ENCODE results near the gene CDH22.

CDH22 gene

GRCh38 chr20:46168438-46168837, 139.9 kb downstream of the CDH22 start:
- Histone ChIP-seq H3K36me3 (ENCODE audit: control insufficient read depth in 2 of 2, insufficient read depth in 2 of 2, low read length in 2 of 2) (no peaks in the 10 kb centered on the region), H3K4me1 (ENCODE audit: control insufficient read depth, insufficient read depth, low read length) (no peaks in the 10 kb centered on the region), H3K4me3 (ENCODE audit: low read length in 2 of 2) (no peak overlapping the region), H3K27me3 (ENCODE audit: control insufficient read depth in 1 of 2, insufficient read depth in 2 of 2, low read length in 2 of 2) (peaks cover 30 to 49% of the 10 kb centered on the region in 2 donors), H3K9ac (ENCODE audit: low read length in 2 of 2) (no peak overlapping the region), H3K9me3 (ENCODE audit: control insufficient read depth in 2 of 2, low read length in 2 of 2) (peaks cover 0 to 3% of the 10 kb centered on the region in 2 donors), H3K27ac (ENCODE audit: low read length) (no peak overlapping the region)

GRCh38 chr20:46167080-46167479, 141.2 kb downstream of the CDH22 start:
- Histone ChIP-seq H3K4me1 (ENCODE audit: control insufficient read depth, insufficient read depth, low read length) (no peaks in the 10 kb centered on the region), H3K4me3 (ENCODE audit: low read length in 2 of 2) (no peak overlapping the region), H3K27ac (ENCODE audit: low read length) (no peak overlapping the region), H3K36me3 (ENCODE audit: control insufficient read depth in 2 of 2, insufficient read depth in 2 of 2, low read length in 2 of 2) (no peaks in the 10 kb centered on the region), H3K27me3 (ENCODE audit: control insufficient read depth in 1 of 2, insufficient read depth in 2 of 2, low read length in 2 of 2) (peaks cover 21 to 38% of the 10 kb centered on the region in 2 donors), H3K9ac (ENCODE audit: low read length in 2 of 2) (no peak overlapping the region), H3K9me3 (ENCODE audit: control insufficient read depth in 2 of 2, low read length in 2 of 2) (peaks cover 0 to 3% of the 10 kb centered on the region in 2 donors)

DNA sequence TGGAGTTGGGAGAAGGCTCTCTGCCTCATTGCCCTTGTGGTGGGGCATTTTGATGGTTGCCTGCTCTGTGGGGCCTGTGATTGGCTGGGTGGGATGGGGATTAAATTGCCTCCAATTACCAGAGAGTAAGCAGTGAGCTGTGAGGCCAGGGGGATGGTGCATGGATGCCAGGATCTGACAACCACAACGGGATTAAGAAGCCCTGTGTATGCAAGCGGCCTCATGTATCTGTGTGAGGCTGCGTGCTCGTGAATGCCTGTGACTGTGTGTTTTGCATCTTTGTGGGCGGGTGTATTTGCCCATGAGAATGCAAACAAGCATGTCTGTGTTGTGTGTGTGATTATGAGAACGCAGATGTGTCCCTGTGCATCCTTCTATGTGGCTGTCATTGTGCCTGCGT, 144.0 kb downstream of the CDH22 start:
- Histone ChIP-seq H3K4me1 (ENCODE audit: control insufficient read depth, insufficient read depth, low read length) (no peaks in the 10 kb centered on the region), H3K27me3 (ENCODE audit: control insufficient read depth in 1 of 2, insufficient read depth in 2 of 2, low read length in 2 of 2) (peaks cover 21 to 34% of the 10 kb centered on the region in 2 donors), H3K9me3 (ENCODE audit: control insufficient read depth in 2 of 2, low read length in 2 of 2) (peaks cover 0 to 3% of the 10 kb centered on the region in 2 donors), H3K4me3 (ENCODE audit: low read length in 2 of 2) (no peak overlapping the region), H3K36me3 (ENCODE audit: control insufficient read depth in 2 of 2, insufficient read depth in 2 of 2, low read length in 2 of 2) (no peaks in the 10 kb centered on the region), H3K9ac (ENCODE audit: low read length in 2 of 2) (no peak overlapping the region), H3K27ac (ENCODE audit: low read length) (no peak overlapping the region)

GRCh38 chr20:46161921-46162320, 146.4 kb downstream of the CDH22 start:
- H3K4me1 ChIP-seq (ENCODE audit: control insufficient read depth, insufficient read depth, low read length), result no peaks in the 10 kb centered on the region
- no peaks in the 10 kb centered on the region for H3K36me3 ChIP-seq (ENCODE audit: control insufficient read depth in 2 of 2, insufficient read depth in 2 of 2, low read length in 2 of 2)
- H3K9me3 ChIP-seq (ENCODE audit: control insufficient read depth in 2 of 2, low read length in 2 of 2), result no peaks in the 10 kb centered on the region
- H3K4me3 ChIP-seq (ENCODE audit: low read length in 2 of 2), result no peak overlapping the region
- peaks cover 26 to 35% of the 10 kb centered on the region in 2 donors for H3K27me3 ChIP-seq (ENCODE audit: control insufficient read depth in 1 of 2, insufficient read depth in 2 of 2, low read length in 2 of 2)
- H3K27ac ChIP-seq (ENCODE audit: low read length), result no peak overlapping the region
- no peak overlapping the region for H3K9ac ChIP-seq (ENCODE audit: low read length in 2 of 2)

DNA sequence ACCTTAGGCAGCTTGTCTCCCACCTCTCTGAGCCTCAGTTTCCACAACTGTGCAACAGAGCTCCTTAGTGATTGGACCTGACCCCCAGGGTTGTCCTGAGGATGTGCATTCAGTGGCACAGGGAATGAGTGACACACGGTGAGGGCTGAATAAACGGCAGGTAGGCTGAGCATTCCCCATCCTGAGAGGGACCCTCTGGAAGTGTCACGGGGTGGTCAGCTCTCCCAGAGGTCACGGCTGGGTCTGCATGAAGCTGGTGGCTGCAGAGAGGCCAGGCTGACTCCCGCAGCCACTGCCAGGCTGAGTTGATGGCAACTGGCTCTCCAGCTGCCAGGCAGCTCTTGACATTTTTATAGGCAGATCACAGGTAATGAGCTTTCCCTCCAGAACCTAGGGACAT, 147.6 kb downstream of the CDH22 start:
- H3K27ac ChIP-seq (ENCODE audit: low read length), result no peak overlapping the region
- no peaks in the 10 kb centered on the region for H3K4me1 ChIP-seq (ENCODE audit: control insufficient read depth, insufficient read depth, low read length)
- H3K9me3 ChIP-seq (ENCODE audit: control insufficient read depth in 2 of 2, low read length in 2 of 2), result no peaks in the 10 kb centered on the region
- H3K4me3 ChIP-seq (ENCODE audit: low read length in 2 of 2), result no peak overlapping the region
- no peak overlapping the region for H3K9ac ChIP-seq (ENCODE audit: low read length in 2 of 2)
- H3K36me3 ChIP-seq (ENCODE audit: control insufficient read depth in 2 of 2, insufficient read depth in 2 of 2, low read length in 2 of 2), result no peaks in the 10 kb centered on the region
- peaks cover 23 to 31% of the 10 kb centered on the region in 2 donors for H3K27me3 ChIP-seq (ENCODE audit: control insufficient read depth in 1 of 2, insufficient read depth in 2 of 2, low read length in 2 of 2)

GRCh38 chr20:46159101-46159897, 149.0 kb downstream of the CDH22 start:
- H3K36me3 ChIP-seq (ENCODE audit: control insufficient read depth in 2 of 2, insufficient read depth in 2 of 2, low read length in 2 of 2), result no peaks in the 10 kb centered on the region
- H3K27me3 ChIP-seq (ENCODE audit: control insufficient read depth in 1 of 2, insufficient read depth in 2 of 2, low read length in 2 of 2), result peaks cover 21 to 29% of the 10 kb centered on the region in 2 donors
- H3K9me3 ChIP-seq (ENCODE audit: control insufficient read depth in 2 of 2, low read length in 2 of 2), result no peaks in the 10 kb centered on the region
- H3K4me3 ChIP-seq (ENCODE audit: low read length in 2 of 2), result no peak overlapping the region
- no peak overlapping the region for H3K9ac ChIP-seq (ENCODE audit: low read length in 2 of 2)
- H3K27ac ChIP-seq (ENCODE audit: low read length), result no peak overlapping the region
- no peaks in the 10 kb centered on the region for H3K4me1 ChIP-seq (ENCODE audit: control insufficient read depth, insufficient read depth, low read length)

DNA sequence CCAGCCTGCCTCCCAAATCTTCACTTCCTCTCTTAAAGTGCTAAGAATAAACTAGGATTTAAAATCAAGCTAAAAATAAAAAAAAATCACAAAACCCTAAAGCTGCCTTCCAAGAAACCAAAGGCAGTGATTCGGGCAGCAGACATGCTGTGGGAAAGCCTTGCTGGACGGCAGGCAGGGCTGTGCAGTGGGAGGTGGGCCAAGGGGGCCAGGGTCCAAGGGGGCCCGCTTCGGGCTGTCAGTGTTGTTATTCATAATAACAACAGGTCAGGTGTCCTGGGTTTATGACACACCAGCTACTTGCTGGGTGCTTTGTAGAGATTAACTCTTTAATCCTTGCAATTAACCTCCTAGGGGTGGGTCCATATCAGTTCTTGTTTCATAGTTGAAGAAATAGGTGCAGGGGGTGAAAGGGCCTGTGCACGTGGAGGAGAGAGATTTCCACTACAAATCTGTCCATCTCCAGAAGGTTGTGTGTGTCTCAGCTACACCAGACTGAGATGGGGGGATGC, 149.8 kb downstream of the CDH22 start:
- Histone ChIP-seq H3K9ac (ENCODE audit: low read length in 2 of 2) (no peak overlapping the region), H3K4me1 (ENCODE audit: control insufficient read depth, insufficient read depth, low read length) (no peaks in the 10 kb centered on the region), H3K27me3 (ENCODE audit: control insufficient read depth in 1 of 2, insufficient read depth in 2 of 2, low read length in 2 of 2) (peaks cover 22 to 27% of the 10 kb centered on the region in 2 donors), H3K27ac (ENCODE audit: low read length) (no peak overlapping the region), H3K9me3 (ENCODE audit: control insufficient read depth in 2 of 2, low read length in 2 of 2) (no peaks in the 10 kb centered on the region), H3K4me3 (ENCODE audit: low read length in 2 of 2) (no peak overlapping the region), H3K36me3 (ENCODE audit: control insufficient read depth in 2 of 2, insufficient read depth in 2 of 2, low read length in 2 of 2) (no peaks in the 10 kb centered on the region)

DNA sequence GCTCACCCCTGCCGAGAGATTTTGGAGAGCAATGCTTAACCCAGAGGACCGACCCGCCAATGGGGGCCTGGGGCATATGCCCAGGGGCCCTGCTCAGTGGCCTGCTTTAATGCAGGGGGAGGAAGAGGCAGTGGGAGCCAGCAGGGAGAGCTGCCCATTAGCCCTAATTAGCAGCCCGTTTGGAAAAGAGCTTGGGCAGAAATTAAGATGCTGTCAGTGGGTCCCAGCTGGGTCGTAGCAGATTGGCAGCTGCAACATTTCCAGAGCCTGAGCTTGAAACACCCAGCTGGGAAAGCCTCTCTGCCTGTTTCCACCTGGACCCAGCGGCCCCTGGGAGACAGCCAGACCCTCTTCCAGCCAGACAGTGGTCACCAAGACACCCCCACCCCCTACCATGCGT, 150.7 kb downstream of the CDH22 start:
- H3K9me3 ChIP-seq (ENCODE audit: control insufficient read depth in 2 of 2, low read length in 2 of 2), result no peaks in the 10 kb centered on the region
- H3K27me3 ChIP-seq (ENCODE audit: control insufficient read depth in 1 of 2, insufficient read depth in 2 of 2, low read length in 2 of 2), result peaks cover 22 to 33% of the 10 kb centered on the region in 2 donors
- no peaks in the 10 kb centered on the region for H3K36me3 ChIP-seq (ENCODE audit: control insufficient read depth in 2 of 2, insufficient read depth in 2 of 2, low read length in 2 of 2)
- no peak overlapping the region for H3K27ac ChIP-seq (ENCODE audit: low read length)
- no peaks in the 10 kb centered on the region for H3K4me1 ChIP-seq (ENCODE audit: control insufficient read depth, insufficient read depth, low read length)
- H3K4me3 ChIP-seq (ENCODE audit: low read length in 2 of 2), result no peak overlapping the region
- H3K9ac ChIP-seq (ENCODE audit: low read length in 2 of 2), result no peak overlapping the region

- Histone ChIP-seq H3K27ac (ENCODE audit: low read length) (no peak overlapping the region), H3K4me3 (ENCODE audit: low read length in 2 of 2) (no peak overlapping the region), H3K36me3 (ENCODE audit: control insufficient read depth in 2 of 2, insufficient read depth in 2 of 2, low read length in 2 of 2) (no peaks in the 10 kb centered on the region), H3K9ac (ENCODE audit: low read length in 2 of 2) (no peak overlapping the region), H3K27me3 (ENCODE audit: control insufficient read depth in 1 of 2, insufficient read depth in 2 of 2, low read length in 2 of 2) (peaks cover 23 to 32% of the 10 kb centered on the region in 2 donors), H3K9me3 (ENCODE audit: control insufficient read depth in 2 of 2, low read length in 2 of 2) (no peaks in the 10 kb centered on the region), H3K4me1 (ENCODE audit: control insufficient read depth, insufficient read depth, low read length) (no peaks in the 10 kb centered on the region)
These were observed 151.2 kb downstream of the CDH22 start for GRCh38 chr20:46157076-46157592.

- Histone ChIP-seq H3K36me3 (ENCODE audit: control insufficient read depth in 2 of 2, insufficient read depth in 2 of 2, low read length in 2 of 2) (no peaks in the 10 kb centered on the region), H3K4me3 (ENCODE audit: low read length in 2 of 2) (no peak overlapping the region), H3K9me3 (ENCODE audit: control insufficient read depth in 2 of 2, low read length in 2 of 2) (no peaks in the 10 kb centered on the region), H3K27me3 (ENCODE audit: control insufficient read depth in 1 of 2, insufficient read depth in 2 of 2, low read length in 2 of 2) (peaks cover 28 to 34% of the 10 kb centered on the region in 2 donors), H3K27ac (ENCODE audit: low read length) (no peak overlapping the region), H3K4me1 (ENCODE audit: control insufficient read depth, insufficient read depth, low read length) (no peaks in the 10 kb centered on the region), H3K9ac (ENCODE audit: low read length in 2 of 2) (no peak overlapping the region)
These were observed 152.2 kb downstream of the CDH22 start for GRCh38 chr20:46156065-46156464.

DNA sequence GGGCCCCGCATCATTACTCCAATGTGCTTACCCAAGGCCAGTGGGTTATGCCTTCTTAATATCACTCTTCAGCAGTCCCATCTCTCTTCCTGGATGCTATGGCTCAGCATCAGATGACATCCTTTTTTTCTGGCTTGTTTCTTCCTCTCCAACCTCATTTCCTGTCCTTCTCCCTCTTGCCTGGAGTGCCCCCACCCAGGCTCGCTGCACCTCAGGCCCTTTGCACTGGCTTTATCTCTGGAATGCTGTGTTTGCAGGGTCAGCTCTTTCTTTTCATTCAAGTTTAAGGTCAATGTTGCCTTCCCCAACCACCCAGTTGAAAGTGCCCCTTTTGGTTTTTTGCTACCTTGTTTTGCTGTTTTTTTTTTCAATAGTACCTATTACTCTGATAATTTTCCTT, 153.5 kb downstream of the CDH22 start:
- no peak overlapping the region for H3K4me3 ChIP-seq (ENCODE audit: low read length in 2 of 2)
- no peaks in the 10 kb centered on the region for H3K9me3 ChIP-seq (ENCODE audit: control insufficient read depth in 2 of 2, low read length in 2 of 2)
- no peak overlapping the region for H3K9ac ChIP-seq (ENCODE audit: low read length in 2 of 2)
- no peak overlapping the region for H3K27ac ChIP-seq (ENCODE audit: low read length)
- peaks cover 32 to 33% of the 10 kb centered on the region in 2 donors for H3K27me3 ChIP-seq (ENCODE audit: control insufficient read depth in 1 of 2, insufficient read depth in 2 of 2, low read length in 2 of 2)
- H3K4me1 ChIP-seq (ENCODE audit: control insufficient read depth, insufficient read depth, low read length), result no peaks in the 10 kb centered on the region
- H3K36me3 ChIP-seq (ENCODE audit: control insufficient read depth in 2 of 2, insufficient read depth in 2 of 2, low read length in 2 of 2), result no peaks in the 10 kb centered on the region
